Measurements from ENCODE around the gene LYPD3. TPM values are rescaled to one million over a fixed set of nuclear protein-coding genes. Genes with fewer than 3 reads are reported as not detected.

Gene LYPD3
- polyA plus RNA-seq, 1 of the 3 experiments (the other 2 are of a cell fraction) = 4.2 TPM

DNA sequence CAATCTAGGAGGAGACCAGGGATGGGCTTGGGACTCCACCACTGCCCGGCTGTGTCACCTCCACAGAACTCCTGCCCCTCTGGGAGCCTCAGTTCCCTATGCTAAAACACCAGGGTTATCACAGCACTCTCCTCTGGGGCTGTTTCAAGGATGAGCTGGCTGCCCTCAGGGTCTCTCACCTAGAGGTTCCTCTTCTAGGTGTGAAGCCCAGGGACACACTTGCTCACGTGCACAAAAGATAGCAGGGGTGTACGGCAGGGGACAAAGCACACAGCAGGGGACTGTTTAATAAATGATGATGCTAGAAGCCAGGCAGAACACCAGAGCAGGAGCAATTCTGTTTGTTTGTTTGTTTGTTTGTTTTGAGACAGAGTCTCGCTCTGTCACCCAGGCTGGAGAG is 16.8 kb upstream of the LYPD3 start:
- Histone ChIP-seq H3F3A (replicated peaks; ENCODE audit: insufficient read depth) (no peaks in the 10 kb centered on the region), H3K9ac (no peak overlapping the region)
- CTCF ChIA-PET = interaction anchor here (0.8 to 1.2 kb wide), 2 partner anchors 37 to 114 kb away, joined by 3 read pairs; partner anchors contain the start of gene ZNF576

More for the DNA sequence above, 16.8 kb upstream of the LYPD3 start:
- WGBS (ENCODE audit: low lambda C conversion rate) = 77% methylated on average over 3 of the region's 4 CpGs
- H3K79me2 ChIP-seq (ENCODE audit: insufficient read depth) = no peaks in the 10 kb centered on the region
- TF ChIP-seq, protein P1, sequence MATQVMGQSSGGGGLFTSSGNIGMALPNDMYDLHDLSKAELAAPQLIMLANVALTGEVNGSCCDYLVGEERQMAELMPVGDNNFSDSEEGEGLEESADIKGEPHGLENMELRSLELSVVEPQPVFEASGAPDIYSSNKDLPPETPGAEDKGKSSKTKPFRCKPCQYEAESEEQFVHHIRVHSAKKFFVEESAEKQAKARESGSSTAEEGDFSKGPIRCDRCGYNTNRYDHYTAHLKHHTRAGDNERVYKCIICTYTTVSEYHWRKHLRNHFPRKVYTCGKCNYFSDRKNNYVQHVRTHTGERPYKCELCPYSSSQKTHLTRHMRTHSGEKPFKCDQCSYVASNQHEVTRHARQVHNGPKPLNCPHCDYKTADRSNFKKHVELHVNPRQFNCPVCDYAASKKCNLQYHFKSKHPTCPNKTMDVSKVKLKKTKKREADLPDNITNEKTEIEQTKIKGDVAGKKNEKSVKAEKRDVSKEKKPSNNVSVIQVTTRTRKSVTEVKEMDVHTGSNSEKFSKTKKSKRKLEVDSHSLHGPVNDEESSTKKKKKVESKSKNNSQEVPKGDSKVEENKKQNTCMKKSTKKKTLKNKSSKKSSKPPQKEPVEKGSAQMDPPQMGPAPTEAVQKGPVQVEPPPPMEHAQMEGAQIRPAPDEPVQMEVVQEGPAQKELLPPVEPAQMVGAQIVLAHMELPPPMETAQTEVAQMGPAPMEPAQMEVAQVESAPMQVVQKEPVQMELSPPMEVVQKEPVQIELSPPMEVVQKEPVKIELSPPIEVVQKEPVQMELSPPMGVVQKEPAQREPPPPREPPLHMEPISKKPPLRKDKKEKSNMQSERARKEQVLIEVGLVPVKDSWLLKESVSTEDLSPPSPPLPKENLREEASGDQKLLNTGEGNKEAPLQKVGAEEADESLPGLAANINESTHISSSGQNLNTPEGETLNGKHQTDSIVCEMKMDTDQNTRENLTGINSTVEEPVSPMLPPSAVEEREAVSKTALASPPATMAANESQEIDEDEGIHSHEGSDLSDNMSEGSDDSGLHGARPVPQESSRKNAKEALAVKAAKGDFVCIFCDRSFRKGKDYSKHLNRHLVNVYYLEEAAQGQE (IDR thresholded peaks at IDR 0.05; ENCODE audit: low read depth, low read length) = no peak
- TF ChIP-seq RCOR1 (IDR thresholded peaks at IDR 0.05; ENCODE audit: low read length) (no peak), JUND (IDR thresholded peaks at IDR 0.05) (no peak), TEAD4 (IDR thresholded peaks at IDR 0.05; ENCODE audit: borderline replicate concordance, insufficient read depth) (no peak), NFIC (IDR thresholded peaks at IDR 0.05; ENCODE audit: borderline replicate concordance) (no peak), SMC3 (IDR thresholded peaks at IDR 0.05; ENCODE audit: low read depth, low read length) (no peak), EP300 (IDR thresholded peaks at IDR 0.05; ENCODE audit: borderline replicate concordance in 1 of 2, low read depth in 1 of 2, low read length in 1 of 2) (no peak), EZH2phosphoT487 (IDR thresholded peaks at IDR 0.05; ENCODE audit: borderline replicate concordance, low read depth) (no peak), GABPA (IDR thresholded peaks at IDR 0.05; ENCODE audit: low read depth) (no peak), POLR2AphosphoS5 (IDR thresholded peaks at IDR 0.05; ENCODE audit: low read depth, low read length) (no peak), SIN3A (IDR thresholded peaks at IDR 0.05; ENCODE audit: borderline replicate concordance, low read depth, low read length) (no peak), FOXM1 (IDR thresholded peaks at IDR 0.05; ENCODE audit: low read depth) (no peak), ELF1 (IDR thresholded peaks at IDR 0.05) (no peak), MEF2A (IDR thresholded peaks at IDR 0.05; ENCODE audit: borderline replicate concordance, low read depth) (no peak), NRF1 (IDR thresholded peaks at IDR 0.05; ENCODE audit: low read depth, low read length) (no peak), RFX5 (IDR thresholded peaks at IDR 0.05; ENCODE audit: low read length) (no peak)
- TF ChIP-seq, protein P2, sequence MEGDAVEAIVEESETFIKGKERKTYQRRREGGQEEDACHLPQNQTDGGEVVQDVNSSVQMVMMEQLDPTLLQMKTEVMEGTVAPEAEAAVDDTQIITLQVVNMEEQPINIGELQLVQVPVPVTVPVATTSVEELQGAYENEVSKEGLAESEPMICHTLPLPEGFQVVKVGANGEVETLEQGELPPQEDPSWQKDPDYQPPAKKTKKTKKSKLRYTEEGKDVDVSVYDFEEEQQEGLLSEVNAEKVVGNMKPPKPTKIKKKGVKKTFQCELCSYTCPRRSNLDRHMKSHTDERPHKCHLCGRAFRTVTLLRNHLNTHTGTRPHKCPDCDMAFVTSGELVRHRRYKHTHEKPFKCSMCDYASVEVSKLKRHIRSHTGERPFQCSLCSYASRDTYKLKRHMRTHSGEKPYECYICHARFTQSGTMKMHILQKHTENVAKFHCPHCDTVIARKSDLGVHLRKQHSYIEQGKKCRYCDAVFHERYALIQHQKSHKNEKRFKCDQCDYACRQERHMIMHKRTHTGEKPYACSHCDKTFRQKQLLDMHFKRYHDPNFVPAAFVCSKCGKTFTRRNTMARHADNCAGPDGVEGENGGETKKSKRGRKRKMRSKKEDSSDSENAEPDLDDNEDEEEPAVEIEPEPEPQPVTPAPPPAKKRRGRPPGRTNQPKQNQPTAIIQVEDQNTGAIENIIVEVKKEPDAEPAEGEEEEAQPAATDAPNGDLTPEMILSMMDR (IDR thresholded peaks at IDR 0.05) = no peak
- TF ChIP-seq, protein P3, sequence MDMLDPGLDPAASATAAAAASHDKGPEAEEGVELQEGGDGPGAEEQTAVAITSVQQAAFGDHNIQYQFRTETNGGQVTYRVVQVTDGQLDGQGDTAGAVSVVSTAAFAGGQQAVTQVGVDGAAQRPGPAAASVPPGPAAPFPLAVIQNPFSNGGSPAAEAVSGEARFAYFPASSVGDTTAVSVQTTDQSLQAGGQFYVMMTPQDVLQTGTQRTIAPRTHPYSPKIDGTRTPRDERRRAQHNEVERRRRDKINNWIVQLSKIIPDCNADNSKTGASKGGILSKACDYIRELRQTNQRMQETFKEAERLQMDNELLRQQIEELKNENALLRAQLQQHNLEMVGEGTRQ (IDR thresholded peaks at IDR 0.05; ENCODE audit: borderline replicate concordance, low read depth, low read length) = no peak
- H2AFZ ChIP-seq (ENCODE audit: low read depth) = no peak overlapping the region
- H3K4me1 ChIP-seq (ENCODE audit: control insufficient read depth in 1 of 2, insufficient read depth in 2 of 2, low read depth in 1 of 2, low read length in 1 of 2) = no peaks in the 10 kb centered on the region
- no peaks in the 10 kb centered on the region for H3K36me3 ChIP-seq (replicated peaks in 1 of 2; ENCODE audit: control insufficient read depth in 1 of 2, insufficient read depth in 2 of 2, low read length in 1 of 2)
- no peaks in the 10 kb centered on the region for H3K9me2 ChIP-seq
- H3K4me2 ChIP-seq = no peak overlapping the region
- H3K9me3 ChIP-seq = no peaks in the 10 kb centered on the region
- no peaks in the 10 kb centered on the region for H3K27me3 ChIP-seq (ENCODE audit: insufficient read depth)
- no peak for DNase-seq
- POLR2A ChIA-PET = no interaction called here
- no peak overlapping the region for H3K4me3 ChIP-seq (ENCODE audit: low read depth in 2 of 2, low read length in 1 of 2)
- H4K20me1 ChIP-seq (ENCODE audit: insufficient read depth) = no peaks in the 10 kb centered on the region
- H3K27ac ChIP-seq (ENCODE audit: low read depth in 2 of 2, low read length in 1 of 2) = no peak overlapping the region

All from SK-N-SH (cell line).